Astrocyte of the spinal cord (primary cell): ENCODE data around the gene BBOF1.
"Not testable (repeated sequence)": the region's sequence is repeated elsewhere in the genome, so short reads cannot be mapped to it uniquely, and the experiment has no call there.

Experiments
- DNase-seq: peaks from one replicate; pipeline ENCODE4 v3.0.0; 2011; ENCODE audit warnings: low read depth, low spot score
- H3K4me3 ChIP-seq: 2 replicates; pipeline ENCODE4 v1.5.1; 2011; ENCODE audit warnings: low read depth, mild to moderate bottlenecking, low read length, moderate library complexity
- in situ Hi-C: cut with HindIII; loops from 2 replicates; pipeline ENCODE4 v1.10.0; 2017; ENCODE audit warnings: low sequenced_read_pairs
- TF ChIP-seq, protein P1 (sequence below): IDR thresholded peaks from 2 replicates; pipeline ENCODE4 v1.5.1; 2012; ENCODE audit warnings: low read depth, mild to moderate bottlenecking, low read length, inconsistent platforms

BBOF1 gene

DNA sequence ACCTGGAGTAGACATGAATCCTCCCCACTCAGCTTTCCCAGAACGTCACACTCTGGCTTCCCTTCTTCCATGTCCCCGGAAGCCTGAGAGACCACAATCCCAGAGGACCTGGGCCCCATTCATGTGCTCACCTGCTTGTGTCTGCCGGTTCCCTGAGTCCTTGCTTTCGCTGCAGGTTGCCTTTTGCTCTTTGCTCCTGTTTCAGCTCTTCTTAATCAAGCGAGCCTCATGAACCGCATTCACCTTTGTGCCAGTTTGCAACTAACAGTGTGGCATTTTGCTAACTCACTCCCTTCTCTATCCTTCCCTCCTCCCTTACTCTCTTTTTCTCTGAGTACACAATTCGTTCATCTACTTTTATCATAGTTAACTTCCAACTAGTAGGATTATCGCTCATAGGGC is 23.2 kb upstream of the BBOF1 start:
- no peak for DNase-seq
- TF ChIP-seq, protein P1, sequence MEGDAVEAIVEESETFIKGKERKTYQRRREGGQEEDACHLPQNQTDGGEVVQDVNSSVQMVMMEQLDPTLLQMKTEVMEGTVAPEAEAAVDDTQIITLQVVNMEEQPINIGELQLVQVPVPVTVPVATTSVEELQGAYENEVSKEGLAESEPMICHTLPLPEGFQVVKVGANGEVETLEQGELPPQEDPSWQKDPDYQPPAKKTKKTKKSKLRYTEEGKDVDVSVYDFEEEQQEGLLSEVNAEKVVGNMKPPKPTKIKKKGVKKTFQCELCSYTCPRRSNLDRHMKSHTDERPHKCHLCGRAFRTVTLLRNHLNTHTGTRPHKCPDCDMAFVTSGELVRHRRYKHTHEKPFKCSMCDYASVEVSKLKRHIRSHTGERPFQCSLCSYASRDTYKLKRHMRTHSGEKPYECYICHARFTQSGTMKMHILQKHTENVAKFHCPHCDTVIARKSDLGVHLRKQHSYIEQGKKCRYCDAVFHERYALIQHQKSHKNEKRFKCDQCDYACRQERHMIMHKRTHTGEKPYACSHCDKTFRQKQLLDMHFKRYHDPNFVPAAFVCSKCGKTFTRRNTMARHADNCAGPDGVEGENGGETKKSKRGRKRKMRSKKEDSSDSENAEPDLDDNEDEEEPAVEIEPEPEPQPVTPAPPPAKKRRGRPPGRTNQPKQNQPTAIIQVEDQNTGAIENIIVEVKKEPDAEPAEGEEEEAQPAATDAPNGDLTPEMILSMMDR, result no peak
- in situ Hi-C loops, result no loop called here
- H3K4me3 ChIP-seq, result no peak overlapping the region

DNA sequence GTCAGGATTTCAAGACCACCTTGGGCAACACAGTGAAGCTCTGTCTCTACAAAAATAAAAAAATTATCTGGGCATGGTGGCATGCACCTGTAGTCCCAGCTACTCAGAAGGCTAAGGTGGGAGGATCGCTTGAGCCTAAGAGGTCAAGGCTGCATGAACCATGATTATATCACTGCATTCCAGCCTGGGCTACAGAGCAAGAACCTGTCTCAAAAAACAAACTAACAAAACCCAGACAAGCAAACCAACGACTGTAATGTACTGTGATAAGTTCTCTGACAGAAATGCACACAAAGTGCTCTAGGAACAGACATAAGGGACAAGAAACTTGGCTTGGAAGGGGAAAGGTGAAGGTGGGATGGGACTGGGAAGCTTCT is 22.4 kb upstream of the BBOF1 start:
- no peak for DNase-seq
- in situ Hi-C loops, result no loop called here
- TF ChIP-seq, protein P1, result no peak

DNA sequence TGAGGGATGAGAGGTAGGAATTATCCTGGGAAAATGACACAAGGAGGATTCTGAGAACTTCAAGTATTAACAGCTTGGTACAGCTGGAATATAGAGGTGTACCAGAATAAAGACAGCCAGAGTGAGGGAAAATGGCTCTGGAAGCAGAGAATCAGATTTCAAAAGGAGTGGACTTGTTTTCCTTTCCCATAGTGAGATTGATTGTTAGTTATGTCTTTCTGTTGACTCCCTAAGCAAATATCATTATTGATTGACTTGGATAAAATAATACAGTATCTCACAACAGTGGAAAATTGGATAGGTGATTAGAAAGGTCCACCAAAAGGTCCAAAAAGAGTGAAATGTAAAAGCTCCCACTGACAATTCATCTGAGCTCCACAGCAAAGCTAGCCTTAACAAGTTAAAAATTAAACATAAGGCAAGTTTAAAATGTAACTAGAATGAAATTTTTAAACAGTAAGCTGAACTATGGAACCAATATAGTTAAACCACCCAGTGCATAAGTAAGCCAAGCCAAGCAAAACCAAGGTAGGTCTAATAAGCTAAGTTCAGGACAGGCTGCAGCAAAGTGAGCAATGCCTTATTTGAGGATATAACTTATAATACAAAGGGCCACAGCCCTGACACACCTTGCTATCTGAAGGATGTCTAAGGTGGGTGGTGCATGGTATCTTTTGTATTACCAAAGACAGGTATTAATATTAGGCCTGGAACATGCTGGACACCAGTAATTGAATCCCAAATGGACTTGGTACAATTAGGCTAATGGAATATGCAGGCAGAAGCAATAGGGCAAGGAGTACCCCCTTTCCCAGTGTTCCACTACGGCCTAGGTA is 21.8 kb upstream of the BBOF1 start:
- in situ Hi-C loops, result no loop called here
- H3K4me3 ChIP-seq, result no peak overlapping the region
- no peak for DNase-seq
- TF ChIP-seq, protein P1, result no peak

More for the DNA sequence above, 22.4 kb upstream of the BBOF1 start:
- H3K4me3 ChIP-seq, result no peak overlapping the region

DNA sequence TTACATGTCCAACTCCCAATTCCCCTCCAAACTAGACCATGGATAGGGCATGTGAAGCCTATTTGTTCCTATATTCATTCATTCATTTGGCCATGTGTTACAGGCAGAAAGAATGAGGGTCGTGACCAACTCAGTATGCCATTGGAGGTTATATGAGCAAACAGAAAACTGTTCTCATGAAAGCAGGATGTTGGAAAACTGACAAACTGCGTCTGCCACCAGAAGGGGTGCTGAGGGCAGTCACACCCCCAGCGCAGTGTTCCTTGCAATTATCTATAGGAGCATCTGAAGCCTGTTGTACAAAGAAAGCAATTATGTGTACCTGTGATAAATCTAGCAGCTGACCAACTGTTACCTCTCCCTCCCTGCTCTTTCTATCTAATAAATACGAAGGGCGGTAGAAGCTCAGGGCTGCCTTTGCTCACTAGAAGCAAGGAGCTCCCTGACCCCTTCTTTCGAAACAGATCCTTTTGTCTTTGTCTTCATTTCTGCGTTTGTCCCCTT is 21.2 kb upstream of the BBOF1 start:
- H3K4me3 ChIP-seq, result no peak overlapping the region
- no peak for DNase-seq
- in situ Hi-C loops, result no loop called here
- TF ChIP-seq, protein P1, result no peak

DNA sequence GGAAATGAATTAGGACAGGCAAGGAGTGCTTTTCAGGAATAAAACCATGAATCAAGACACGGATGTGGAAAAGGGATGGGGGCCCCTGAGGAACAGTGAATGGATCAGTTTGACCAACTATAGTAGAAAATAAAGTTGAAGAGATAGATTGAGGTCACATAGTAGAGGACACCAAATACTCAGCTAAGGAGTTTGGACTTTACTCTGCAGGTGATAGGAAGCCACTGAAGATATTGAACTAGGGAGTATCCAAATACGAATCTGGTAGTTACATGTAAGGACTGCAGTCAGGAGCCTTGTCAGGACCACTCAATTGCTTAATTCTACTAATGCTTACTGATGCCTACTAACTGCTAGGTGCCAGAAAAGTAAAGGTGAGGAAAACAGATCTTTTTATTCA is 20.4 kb upstream of the BBOF1 start:
- no peak overlapping the region for H3K4me3 ChIP-seq
- TF ChIP-seq, protein P1, result no peak
- in situ Hi-C loops, result no loop called here
- no peak for DNase-seq

DNA sequence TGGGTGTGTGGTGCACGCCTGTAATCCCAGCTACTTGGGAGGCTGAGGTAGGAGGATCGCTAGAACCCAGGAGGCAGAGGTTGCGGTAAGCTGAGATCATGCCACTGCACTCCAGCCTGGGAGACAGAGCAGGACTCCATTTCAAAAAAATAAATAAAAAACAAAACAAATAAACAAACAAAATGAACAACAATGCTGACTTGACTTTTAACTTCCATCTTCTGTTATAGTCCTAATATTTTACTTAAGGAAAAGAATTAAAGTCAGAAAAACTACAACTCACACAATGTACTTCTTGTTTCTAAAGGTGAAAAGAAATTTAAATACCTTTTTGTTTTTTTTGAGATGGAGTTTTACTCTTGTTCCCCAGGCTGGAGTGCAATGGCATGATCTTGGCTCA is 13.5 kb upstream of the BBOF1 start:
- DNase-seq, H3K4me3 ChIP-seq, in situ Hi-C loops: not testable (repeated sequence)

DNA sequence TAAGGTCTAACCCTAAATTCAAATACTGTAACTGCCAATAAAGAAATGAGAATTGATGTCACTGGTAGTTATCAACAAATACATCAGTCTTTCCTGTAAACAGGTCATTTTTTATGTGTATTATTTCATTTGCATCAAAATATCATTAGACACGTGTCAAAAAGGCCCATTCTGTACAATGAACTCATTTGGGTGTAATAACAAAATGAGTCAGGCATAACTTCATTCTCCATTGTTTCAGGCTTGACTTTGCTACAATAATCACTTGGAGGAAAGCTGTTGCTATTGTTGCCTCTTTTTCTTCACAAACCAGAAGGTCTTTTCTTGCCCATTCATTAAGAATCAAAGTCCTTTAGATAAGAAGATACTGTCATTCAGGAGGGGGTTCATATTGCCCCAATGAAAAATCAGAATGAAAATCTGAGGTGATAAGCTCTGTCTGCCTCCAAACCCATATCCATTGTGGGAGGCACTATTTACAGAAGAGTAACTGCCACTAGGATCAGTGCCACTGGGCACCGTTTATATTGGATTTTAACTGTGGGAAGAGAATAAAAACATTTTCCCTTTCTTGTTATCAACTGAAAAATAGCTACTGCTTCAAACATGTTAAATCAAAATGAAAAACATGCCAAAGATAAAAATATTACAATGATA is 10.2 kb upstream of the BBOF1 start:
- TF ChIP-seq, protein P1, result no peak
- no peak overlapping the region for H3K4me3 ChIP-seq
- no peak for DNase-seq
- in situ Hi-C loops, result no loop called here
